ENCODE results near the gene LGSN.
"Not testable (repeated sequence)": the region's sequence is repeated elsewhere in the genome, so short reads cannot be mapped to it uniquely, and the experiment has no call there.

DNA sequence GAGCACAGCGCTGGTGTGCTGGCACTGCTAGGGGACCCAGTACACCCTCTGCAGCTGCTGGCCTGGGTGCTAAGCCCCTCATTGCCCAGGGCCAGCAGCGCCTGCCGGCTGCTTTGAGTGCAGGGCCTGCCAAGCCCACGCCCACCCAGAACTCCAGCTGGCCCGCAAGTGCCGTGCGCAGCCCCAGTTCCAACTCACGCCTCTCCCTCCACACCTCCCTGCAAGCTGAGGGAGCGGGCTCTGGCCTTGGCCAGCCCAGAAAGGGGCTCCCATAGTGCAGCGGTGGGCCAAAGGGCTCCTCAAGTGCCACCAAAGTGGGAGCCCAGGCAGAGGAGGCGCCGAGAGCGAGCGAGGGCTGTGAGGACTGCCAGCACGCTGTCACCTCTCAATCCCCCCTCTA, 6.8 kb upstream of the LGSN start:
- TF ChIP-seq, protein P1, sequence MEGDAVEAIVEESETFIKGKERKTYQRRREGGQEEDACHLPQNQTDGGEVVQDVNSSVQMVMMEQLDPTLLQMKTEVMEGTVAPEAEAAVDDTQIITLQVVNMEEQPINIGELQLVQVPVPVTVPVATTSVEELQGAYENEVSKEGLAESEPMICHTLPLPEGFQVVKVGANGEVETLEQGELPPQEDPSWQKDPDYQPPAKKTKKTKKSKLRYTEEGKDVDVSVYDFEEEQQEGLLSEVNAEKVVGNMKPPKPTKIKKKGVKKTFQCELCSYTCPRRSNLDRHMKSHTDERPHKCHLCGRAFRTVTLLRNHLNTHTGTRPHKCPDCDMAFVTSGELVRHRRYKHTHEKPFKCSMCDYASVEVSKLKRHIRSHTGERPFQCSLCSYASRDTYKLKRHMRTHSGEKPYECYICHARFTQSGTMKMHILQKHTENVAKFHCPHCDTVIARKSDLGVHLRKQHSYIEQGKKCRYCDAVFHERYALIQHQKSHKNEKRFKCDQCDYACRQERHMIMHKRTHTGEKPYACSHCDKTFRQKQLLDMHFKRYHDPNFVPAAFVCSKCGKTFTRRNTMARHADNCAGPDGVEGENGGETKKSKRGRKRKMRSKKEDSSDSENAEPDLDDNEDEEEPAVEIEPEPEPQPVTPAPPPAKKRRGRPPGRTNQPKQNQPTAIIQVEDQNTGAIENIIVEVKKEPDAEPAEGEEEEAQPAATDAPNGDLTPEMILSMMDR (IDR thresholded peaks at IDR 0.05 in 2 of 3, conservative IDR thresholded peaks at IDR 0.05 in 1 of 3; ENCODE audit: control insufficient read depth in 2 of 3, extremely low read depth in 1 of 3, insufficient read depth in 1 of 3, low read depth in 3 of 3, low read length in 3 of 3), result not testable (repeated sequence)
- TF ChIP-seq SUZ12 (IDR thresholded peaks at IDR 0.05; ENCODE audit: unreplicated experiment); YBX1 (IDR thresholded peaks at IDR 0.05); NFYA (IDR thresholded peaks at IDR 0.05; ENCODE audit: borderline replicate concordance, low read depth, low read length); POLR2A (IDR thresholded peaks at IDR 0.05; ENCODE audit: low read depth, low read length); FOXK2 (IDR thresholded peaks at IDR 0.05); SP1 (IDR thresholded peaks at IDR 0.05; ENCODE audit: low read depth, low read length); CBFB (IDR thresholded peaks at IDR 0.05; ENCODE audit: low read depth); HDGF (IDR thresholded peaks at IDR 0.05): not testable (repeated sequence)
- TF ChIP-seq, protein P2, sequence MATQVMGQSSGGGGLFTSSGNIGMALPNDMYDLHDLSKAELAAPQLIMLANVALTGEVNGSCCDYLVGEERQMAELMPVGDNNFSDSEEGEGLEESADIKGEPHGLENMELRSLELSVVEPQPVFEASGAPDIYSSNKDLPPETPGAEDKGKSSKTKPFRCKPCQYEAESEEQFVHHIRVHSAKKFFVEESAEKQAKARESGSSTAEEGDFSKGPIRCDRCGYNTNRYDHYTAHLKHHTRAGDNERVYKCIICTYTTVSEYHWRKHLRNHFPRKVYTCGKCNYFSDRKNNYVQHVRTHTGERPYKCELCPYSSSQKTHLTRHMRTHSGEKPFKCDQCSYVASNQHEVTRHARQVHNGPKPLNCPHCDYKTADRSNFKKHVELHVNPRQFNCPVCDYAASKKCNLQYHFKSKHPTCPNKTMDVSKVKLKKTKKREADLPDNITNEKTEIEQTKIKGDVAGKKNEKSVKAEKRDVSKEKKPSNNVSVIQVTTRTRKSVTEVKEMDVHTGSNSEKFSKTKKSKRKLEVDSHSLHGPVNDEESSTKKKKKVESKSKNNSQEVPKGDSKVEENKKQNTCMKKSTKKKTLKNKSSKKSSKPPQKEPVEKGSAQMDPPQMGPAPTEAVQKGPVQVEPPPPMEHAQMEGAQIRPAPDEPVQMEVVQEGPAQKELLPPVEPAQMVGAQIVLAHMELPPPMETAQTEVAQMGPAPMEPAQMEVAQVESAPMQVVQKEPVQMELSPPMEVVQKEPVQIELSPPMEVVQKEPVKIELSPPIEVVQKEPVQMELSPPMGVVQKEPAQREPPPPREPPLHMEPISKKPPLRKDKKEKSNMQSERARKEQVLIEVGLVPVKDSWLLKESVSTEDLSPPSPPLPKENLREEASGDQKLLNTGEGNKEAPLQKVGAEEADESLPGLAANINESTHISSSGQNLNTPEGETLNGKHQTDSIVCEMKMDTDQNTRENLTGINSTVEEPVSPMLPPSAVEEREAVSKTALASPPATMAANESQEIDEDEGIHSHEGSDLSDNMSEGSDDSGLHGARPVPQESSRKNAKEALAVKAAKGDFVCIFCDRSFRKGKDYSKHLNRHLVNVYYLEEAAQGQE (IDR thresholded peaks at IDR 0.05; ENCODE audit: low read depth, low read length), result not testable (repeated sequence)
- TF ChIP-seq, protein P3, sequence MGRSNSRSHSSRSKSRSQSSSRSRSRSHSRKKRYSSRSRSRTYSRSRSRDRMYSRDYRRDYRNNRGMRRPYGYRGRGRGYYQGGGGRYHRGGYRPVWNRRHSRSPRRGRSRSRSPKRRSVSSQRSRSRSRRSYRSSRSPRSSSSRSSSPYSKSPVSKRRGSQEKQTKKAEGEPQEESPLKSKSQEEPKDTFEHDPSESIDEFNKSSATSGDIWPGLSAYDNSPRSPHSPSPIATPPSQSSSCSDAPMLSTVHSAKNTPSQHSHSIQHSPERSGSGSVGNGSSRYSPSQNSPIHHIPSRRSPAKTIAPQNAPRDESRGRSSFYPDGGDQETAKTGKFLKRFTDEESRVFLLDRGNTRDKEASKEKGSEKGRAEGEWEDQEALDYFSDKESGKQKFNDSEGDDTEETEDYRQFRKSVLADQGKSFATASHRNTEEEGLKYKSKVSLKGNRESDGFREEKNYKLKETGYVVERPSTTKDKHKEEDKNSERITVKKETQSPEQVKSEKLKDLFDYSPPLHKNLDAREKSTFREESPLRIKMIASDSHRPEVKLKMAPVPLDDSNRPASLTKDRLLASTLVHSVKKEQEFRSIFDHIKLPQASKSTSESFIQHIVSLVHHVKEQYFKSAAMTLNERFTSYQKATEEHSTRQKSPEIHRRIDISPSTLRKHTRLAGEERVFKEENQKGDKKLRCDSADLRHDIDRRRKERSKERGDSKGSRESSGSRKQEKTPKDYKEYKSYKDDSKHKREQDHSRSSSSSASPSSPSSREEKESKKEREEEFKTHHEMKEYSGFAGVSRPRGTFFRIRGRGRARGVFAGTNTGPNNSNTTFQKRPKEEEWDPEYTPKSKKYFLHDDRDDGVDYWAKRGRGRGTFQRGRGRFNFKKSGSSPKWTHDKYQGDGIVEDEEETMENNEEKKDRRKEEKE (IDR thresholded peaks at IDR 0.05), result not testable (repeated sequence)
